DMS114 treated with DMSO at 0.1 percent for 48 hours (cell line): ENCODE measurements around the gene KRT80.

Source experiments
- DNase-seq: peaks from one replicate; lab custom pipeline; 2025; ENCODE audit not compliant: unreplicated experiment; lab: John Stamatoyannopoulos, UW

Gene KRT80

DNA sequence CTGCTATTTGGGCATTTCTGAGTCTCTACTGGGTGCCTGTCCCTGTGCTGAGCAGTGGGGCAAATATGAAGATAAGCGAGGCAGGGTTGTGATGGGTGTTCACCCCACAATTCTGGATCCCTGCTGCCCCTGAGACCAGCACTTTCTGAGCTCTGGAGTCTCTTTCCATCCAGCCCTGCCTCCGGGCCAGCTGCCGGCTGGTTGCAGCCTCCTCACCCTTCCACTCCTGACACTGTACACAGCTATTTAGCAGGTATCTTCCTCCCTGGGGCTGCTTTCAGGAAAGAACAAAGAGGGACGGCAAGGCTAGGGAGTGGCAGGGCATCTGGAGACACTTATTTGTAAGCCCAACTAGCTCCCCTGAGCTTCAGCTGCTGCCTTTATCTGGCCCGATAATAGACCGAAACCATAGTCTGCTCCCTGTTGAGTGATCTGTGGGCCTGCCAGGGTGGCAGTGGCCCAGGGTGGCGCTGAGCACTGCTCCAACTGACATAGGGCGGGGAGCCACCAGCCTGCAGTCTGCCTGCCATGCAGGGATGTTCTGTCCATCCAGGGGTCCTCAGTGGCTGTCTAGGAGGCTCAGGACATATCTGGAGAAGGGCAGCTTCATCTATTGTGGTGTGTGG, 7.6 kb upstream of the KRT80 start:
- DNase-seq, result no peak

GRCh38 chr12:52198454-52199215, 6.8 kb upstream of the KRT80 start:
- DNase-seq, result no peak

DNA sequence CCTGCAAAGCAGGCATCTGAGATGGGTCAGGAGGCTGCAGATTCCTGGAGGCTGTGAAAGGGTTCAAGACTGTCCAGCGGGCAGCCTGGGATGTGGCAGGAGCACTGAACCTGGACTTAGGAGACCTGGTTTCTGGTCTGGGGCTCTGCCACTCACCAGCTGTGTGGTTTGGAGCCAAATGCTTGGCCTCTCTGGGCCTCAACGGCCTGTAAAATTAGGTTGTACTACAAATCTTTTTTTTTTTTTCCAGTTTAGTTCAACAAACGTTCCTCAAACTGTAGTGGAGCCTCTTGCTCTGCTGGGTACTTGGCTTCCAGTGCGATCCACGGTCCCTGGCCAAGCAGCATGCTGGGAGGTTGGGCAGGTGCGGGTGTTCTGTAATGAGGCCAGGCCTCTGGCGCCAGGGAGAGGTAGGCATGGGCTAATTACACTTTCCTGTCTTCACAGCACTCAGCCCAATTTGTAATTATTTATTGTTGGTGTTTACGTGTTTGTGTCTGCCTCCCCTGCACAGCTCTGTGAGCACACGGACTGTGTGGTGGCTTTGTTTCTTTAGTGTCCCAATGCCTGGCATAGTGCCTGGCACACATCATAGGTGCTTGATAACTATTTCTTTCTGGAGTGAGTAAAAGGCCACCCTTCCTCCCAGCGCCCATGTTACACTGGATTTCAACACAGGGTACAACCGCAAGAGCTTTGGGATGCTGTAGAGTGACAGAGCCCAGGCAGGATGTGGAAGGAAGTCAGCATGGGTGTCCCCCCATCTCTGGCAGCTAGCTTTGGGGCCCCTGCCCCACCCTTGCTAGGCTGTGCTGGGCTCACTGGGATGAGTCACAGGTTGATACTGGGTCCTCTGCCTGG, 5.8 kb upstream of the KRT80 start:
- no peak for DNase-seq

DNA sequence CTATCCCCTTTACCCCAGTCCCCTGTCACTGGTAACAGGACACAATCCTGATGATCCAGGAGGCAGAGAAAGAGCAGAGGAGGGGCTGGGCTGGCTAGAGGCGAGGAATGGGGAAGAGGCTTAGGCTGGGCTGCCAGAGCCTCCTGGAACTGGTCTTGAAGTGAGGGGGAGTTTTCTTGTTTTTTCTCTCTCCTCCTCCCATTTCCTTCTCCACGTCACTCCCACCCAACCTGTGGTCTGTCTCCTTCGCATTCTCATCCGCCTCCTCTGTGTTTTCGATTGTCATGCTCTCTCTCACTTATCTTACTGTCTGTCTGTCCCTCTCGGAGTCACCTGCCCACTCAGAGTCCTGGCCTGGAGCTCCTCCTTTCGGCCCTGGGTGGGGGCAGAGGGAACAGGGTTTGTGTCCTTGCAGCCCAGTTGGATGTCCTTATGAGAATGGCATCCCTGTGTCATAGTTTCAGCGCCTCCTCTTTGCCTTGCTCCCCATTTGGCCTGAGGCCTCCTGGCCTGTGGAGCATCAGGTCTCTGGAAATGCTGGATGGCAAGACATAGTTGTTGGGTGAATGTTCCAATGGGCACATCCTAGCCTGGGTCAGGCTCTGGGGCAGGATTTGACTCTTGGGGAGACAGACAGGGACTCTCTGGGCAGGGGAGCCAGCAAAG, 3.4 kb upstream of the KRT80 start:
- DNase-seq, result no peak

DNA sequence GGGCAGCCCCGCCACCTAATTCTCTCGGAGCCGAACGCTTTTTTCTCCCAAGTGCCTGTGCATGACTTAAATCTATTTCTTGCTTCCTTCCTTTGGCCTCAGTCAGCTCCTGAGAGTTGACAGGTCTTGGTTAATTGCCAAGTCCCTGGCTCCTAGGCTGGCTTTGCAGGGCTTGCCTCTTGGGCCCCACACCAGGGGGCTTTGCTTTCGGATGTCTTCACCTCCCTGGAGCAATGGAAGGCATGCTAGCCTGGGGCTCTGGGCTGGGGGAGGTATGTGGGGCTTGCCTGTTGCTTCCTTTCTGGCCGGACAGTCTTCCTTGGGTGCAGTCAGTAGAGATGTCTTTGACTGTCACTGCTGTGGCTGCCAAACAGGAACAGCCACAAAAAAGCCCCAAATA, 2.2 kb upstream of the KRT80 start:
- no peak for DNase-seq

GRCh38 chr12:52193532-52193931, 1.7 kb upstream of the KRT80 start:
- DNase-seq, result no peak

- DNase-seq, result no peak
Observed at GRCh38 chr12:52190860-52191729, 719 bp downstream of the KRT80 start.

DNA sequence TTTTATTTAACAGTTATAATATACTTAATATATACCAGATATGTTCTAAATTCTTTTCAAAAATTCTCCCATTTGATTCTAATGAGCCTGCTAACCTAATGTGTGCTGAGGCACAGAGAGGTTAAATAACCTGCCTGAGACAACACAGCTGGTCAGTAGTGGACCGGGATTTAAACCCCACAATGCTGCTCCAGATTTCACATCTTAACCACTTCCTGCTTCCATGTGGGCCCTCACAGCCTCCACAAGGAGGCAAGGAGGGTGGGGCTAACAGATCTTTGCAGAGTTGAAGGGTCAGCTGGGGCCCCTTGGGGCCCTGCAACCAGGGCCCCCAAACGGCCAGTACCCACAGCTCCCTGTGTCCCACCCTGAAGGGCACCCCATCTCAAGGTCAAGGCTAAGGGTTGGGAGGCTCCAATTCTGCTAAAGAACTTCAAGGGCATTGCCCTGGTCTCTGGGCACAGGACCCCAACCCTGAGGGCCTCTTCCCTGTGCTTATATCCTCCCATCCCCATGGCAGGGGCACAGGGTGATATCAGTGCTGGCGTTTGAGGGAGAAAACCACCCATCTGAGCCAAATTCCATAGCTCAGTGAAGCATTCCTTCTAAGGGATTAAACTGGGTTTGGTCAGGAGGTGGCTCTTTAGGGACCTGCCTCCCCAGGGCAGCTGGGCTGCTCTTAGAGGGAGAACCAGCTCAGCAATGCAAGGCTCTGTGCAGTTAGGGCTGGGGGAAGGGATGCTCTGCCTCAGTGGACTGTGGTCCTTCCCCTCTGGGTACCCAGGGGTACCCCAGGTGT, 2.2 kb downstream of the KRT80 start:
- DNase-seq, result no peak

DNA sequence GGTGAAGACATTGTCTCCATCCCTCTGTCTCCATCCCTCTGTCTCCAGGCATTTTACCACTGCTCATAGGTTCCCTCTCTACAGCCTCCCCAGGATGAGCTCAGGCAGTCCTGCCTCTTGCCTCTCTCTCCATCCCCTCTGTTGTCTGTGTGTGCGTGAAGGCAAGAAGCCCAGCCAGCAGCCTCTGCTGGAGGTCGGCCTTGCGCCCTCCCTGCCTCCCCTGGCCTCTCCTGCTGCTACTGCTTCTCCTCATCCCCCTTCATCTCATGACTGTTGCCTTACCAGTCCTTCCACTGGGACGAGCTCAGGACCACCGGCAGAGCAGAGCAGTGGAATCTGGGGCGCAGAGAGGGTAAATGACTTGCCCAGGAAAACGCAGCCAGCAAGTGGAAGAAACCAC, 3.2 kb downstream of the KRT80 start:
- DNase-seq, result no peak

DNA sequence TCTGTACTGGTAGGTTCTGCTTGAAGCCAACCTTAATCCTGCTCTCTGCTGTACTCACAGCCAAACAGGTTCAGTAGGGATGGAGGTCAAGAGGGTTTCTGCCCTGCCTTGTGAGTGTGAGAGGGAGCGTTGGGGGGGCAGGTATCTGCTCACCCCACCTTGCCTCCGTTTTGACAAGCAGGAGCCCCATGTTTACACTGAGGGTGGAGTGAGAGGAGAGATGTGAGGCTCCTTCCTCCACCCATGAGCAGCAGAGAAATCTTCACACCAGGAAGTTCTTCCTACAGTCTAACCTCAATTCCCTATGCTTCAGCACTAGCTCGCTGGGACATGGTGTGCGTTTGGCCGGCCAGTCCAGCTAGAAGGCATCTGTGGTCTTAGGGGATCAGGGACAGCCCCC, 4.2 kb downstream of the KRT80 start:
- no peak for DNase-seq

DNA sequence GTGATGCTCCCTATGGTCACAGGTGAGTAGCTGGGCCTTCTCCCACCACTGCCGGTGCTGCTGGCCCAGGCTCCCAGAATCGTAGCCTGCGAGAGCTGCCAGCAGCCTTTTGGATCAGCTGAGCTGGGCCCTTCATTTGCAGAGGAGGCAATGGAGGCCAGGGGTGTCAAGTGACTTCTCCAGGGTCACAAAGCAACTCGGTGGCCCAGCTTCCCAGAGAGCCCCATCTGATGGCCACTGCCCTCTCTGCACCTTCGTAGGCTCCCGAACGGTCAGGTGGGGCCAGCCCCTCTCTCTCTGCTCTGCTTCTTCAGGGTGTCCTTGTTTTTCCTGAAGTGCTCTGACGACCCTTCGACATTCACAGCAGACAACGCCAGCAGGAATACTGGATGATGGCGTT, 4.6 kb downstream of the KRT80 start:
- no peak for DNase-seq

GRCh38 chr12:52186118-52186840, 5.5 kb downstream of the KRT80 start:
- DNase-seq, result no peak

DNA sequence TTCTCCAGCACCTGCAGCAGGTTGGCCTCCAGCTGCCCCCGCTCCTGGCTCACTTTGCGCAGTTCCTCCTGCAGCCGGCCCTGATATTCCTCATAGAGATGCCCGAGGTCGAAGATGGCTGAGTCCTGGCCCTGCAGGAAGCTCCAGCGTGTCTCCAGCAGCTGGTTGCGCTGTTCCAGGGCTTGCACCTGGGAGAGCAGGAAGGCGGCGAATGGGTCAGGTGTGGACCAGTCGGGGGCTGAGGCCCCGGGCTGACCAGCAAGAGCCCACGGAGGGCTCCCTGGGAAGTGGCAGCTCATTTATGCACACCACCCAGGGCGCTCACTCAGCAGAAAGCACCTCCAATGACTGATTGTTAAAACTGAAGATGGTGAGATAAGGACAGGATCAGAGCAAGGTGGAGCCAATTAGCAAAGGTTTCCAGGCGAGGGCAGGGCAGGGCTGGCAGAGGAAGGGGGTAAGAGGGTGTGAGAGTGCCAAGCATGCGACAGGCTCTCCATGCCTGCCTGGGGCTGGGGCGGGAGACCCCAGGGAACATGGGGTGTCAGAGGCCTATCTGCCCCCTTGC, 6.3 kb downstream of the KRT80 start:
- DNase-seq, result no peak

- DNase-seq, result no peak
Observed at GRCh38 chr12:52184813-52185212, 7.0 kb downstream of the KRT80 start.

GRCh38 chr12:52183971-52184370, 7.8 kb downstream of the KRT80 start:
- DNase-seq, result no peak

DNA sequence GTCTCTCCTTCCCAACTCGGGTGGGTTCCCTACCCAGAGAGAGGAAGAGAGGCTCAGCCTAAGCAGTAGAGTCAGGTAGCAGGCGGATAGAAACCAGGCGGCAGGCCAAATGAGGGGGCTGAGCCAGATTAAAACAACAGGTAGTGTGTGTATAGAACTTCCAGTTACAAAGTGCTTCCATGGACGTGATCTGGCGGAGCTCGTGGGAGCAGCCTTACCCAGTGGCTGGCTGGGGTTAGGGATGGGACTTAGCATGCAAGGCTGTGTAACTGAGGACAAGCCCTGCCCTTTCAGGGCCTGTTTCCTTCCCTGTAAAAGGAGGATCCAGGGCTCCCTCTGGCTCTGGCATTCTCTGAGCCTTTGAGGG, 8.3 kb downstream of the KRT80 start:
- DNase-seq, result no peak

GRCh38 chr12:52182898-52183543, 8.8 kb downstream of the KRT80 start:
- no peak for DNase-seq

GRCh38 chr12:52182384-52182783, 9.4 kb downstream of the KRT80 start:
- DNase-seq, result no peak
